HepG2 (cell line): Measurements from ENCODE around the gene GRM4. TPM values are rescaled to one million over a fixed set of nuclear protein-coding genes. Genes with fewer than 3 reads are reported as not detected.
A peak's percentile ranks its signal among the peaks of the same experiment; 100 is the strongest.

Experiments used
- KLF11 ChIP-seq: IDR thresholded peaks from 2 replicates; pipeline ENCODE4 v1.6.1; 2016; ENCODE audit warnings: missing compliant biosample characterization
- MIER3 ChIP-seq: IDR thresholded peaks from 2 replicates; pipeline ENCODE4 v1.6.1; 2016; ENCODE audit warnings: missing compliant biosample characterization, borderline replicate concordance
- NFKB2 ChIP-seq: sonication (generic); formaldehyde crosslinking; IDR thresholded peaks from 2 replicates; pipeline ENCODE4 v1.4.0; 2020; ENCODE audit warnings: missing genetic modification reagents, borderline replicate concordance
- SMC3 ChIP-seq: IDR thresholded peaks from 2 replicates; pipeline ENCODE4 v1.6.1; 2011; ENCODE audit warnings: low read length, improper control_type of control experiment
- SP1 ChIP-seq, 2 experiments: fragments of 450-650 bp in 1 of 2; sonication (generic) in 1 of 2; formaldehyde crosslinking in 1 of 2; IDR thresholded peaks; 2 replicates each; pipeline versions ENCODE4 v1.4.0 to v1.6.1; 2016 to 2020; ENCODE audit warnings: missing genetic modification reagents in 1 of 2
- ZBTB42 ChIP-seq: sonication (generic); formaldehyde crosslinking; IDR thresholded peaks from 2 replicates; pipeline ENCODE4 v1.5.0; 2020; ENCODE audit warnings: mild to moderate bottlenecking, missing genetic modification reagents
- ZNF282 ChIP-seq: fragments of 450-650 bp; IDR thresholded peaks from 2 replicates; pipeline ENCODE4 v1.6.1; 2018; ENCODE audit not compliant: partially characterized antibody
- ZNF788 ChIP-seq: sonication (generic); formaldehyde crosslinking; IDR thresholded peaks from 2 replicates; pipeline ENCODE4 v1.5.0; 2020; ENCODE audit warnings: mild to moderate bottlenecking, missing genetic modification reagents, borderline replicate concordance
- polyA plus RNA-seq, 8 experiments: library from polyadenylated mRNA; depleted of rRNA in 3 of 8; stranded (reverse) in 7 of 8; unstranded in 1 of 8; fragments of >200 nt; fragmentation: Illumina TruSeq in 4 of 8; extraction: Trizol in 4 of 8; gene quantifications; 2 replicates each; pipeline versions ENCODE4 v1.2.1 to v1.2.3, GENCODE V29; 2011 to 2016; ENCODE audit warnings: low read depth in 4 of 8, missing spikeins in 1 of 8, mixed read lengths in 1 of 8; ENCODE audit not compliant: insufficient read depth in 1 of 8
- total RNA-seq, 5 experiments: library from RNA; depleted of rRNA; stranded (reverse); fragments of >200 nt; fragmentation: Illumina TruSeq; extraction: Trizol; gene quantifications; 2 replicates each; pipeline ENCODE4 v1.2.3, GENCODE V29; 2016; ENCODE audit warnings: low read depth in 1 of 5
- TF ChIP-seq, protein P1 (sequence below), 2 experiments: sonication (generic) in 1 of 2; formaldehyde crosslinking in 1 of 2; IDR thresholded peaks; 2 replicates each; pipeline versions ENCODE4 v1.4.0 to v1.6.1; 2018 to 2020; ENCODE audit warnings: missing genetic modification reagents in 2 of 2, borderline replicate concordance in 1 of 2, low read depth in 1 of 2, mild to moderate bottlenecking in 1 of 2, missing biosample characterization in 1 of 2
- TF ChIP-seq, protein P2 (sequence below): sonication (generic); formaldehyde crosslinking; IDR thresholded peaks from 2 replicates; pipeline ENCODE4 v1.8.1; 2023; ENCODE audit warnings: missing genetic modification reagents, mild to moderate bottlenecking, borderline replicate concordance
- TF ChIP-seq, protein P3 (sequence below): sonication (generic); formaldehyde crosslinking; IDR thresholded peaks from 2 replicates; pipeline ENCODE4 v1.5.0; 2020; ENCODE audit warnings: missing genetic modification reagents
- TF ChIP-seq, protein P4 (sequence below): sonication (generic); formaldehyde crosslinking; IDR thresholded peaks from 2 replicates; pipeline ENCODE4 v1.4.0; 2020; ENCODE audit warnings: mild to moderate bottlenecking, missing genetic modification reagents, borderline replicate concordance

Gene GRM4
- total and polyA plus RNA-seq, 2 of the 13 experiments (the other 11 are each of a cell fraction or from before 2014, with no cell fraction given), result not detected

GRCh38 chr6:34072727-34073126 is 73.2 kb downstream of the GRM4 start (continued):
- TF ChIP-seq SMC3 (no peak), NFKB2 (no peak), SP1 (IDR thresholded peaks at IDR 0.05) (peak; percentile 52; the same call in 1 of the 2 replicates), SP1 (CRISPR knock-in tag; IDR thresholded peaks at IDR 0.05) (no peak), MIER3 (CRISPR knock-in tag) (no peak), ZNF282 (peak; percentile 77), KLF11 (CRISPR knock-in tag) (no peak), ZBTB42 (CRISPR knock-in tag) (no peak), ZNF788 (CRISPR knock-in tag) (no peak)
- TF ChIP-seq, protein P1, sequence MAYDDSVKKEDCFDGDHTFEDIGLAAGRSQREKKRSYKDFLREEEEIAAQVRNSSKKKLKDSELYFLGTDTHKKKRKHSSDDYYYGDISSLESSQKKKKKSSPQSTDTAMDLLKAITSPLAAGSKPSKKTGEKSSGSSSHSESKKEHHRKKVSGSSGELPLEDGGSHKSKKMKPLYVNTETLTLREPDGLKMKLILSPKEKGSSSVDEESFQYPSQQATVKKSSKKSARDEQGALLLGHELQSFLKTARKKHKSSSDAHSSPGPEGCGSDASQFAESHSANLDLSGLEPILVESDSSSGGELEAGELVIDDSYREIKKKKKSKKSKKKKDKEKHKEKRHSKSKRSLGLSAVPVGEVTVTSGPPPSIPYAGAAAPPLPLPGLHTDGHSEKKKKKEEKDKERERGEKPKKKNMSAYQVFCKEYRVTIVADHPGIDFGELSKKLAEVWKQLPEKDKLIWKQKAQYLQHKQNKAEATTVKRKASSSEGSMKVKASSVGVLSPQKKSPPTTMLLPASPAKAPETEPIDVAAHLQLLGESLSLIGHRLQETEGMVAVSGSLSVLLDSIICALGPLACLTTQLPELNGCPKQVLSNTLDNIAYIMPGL (CRISPR knock-in tag; IDR thresholded peaks at IDR 0.05; ENCODE audit: borderline replicate concordance in 1 of 2, low read depth in 1 of 2), result no peak
- TF ChIP-seq, protein P2, sequence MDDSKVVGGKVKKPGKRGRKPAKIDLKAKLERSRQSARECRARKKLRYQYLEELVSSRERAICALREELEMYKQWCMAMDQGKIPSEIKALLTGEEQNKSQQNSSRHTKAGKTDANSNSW (CRISPR knock-in tag), result no peak
- TF ChIP-seq, protein P3, sequence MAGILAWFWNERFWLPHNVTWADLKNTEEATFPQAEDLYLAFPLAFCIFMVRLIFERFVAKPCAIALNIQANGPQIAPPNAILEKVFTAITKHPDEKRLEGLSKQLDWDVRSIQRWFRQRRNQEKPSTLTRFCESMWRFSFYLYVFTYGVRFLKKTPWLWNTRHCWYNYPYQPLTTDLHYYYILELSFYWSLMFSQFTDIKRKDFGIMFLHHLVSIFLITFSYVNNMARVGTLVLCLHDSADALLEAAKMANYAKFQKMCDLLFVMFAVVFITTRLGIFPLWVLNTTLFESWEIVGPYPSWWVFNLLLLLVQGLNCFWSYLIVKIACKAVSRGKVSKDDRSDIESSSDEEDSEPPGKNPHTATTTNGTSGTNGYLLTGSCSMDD (CRISPR knock-in tag), result no peak
- TF ChIP-seq, protein P4, sequence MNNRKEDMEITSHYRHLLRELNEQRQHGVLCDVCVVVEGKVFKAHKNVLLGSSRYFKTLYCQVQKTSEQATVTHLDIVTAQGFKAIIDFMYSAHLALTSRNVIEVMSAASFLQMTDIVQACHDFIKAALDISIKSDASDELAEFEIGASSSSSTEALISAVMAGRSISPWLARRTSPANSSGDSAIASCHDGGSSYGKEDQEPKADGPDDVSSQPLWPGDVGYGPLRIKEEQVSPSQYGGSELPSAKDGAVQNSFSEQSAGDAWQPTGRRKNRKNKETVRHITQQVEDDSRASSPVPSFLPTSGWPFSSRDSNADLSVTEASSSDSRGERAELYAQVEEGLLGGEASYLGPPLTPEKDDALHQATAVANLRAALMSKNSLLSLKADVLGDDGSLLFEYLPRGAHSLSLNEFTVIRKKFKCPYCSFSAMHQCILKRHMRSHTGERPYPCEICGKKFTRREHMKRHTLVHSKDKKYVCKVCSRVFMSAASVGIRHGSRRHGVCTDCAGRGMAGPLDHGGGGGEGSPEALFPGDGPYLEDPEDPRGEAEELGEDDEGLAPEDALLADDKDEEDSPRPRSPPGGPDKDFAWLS (CRISPR knock-in tag), result no peak
